Thyroid gland (tissue), 4 donors: ENCODE data around the gene ZNF778. TPM values are rescaled to one million over a fixed set of nuclear protein-coding genes. Genes with fewer than 3 reads are reported as not detected.

Experiments
- DNase-seq, 2 donors: peaks; one replicate each; pipeline ENCODE4 v3.0.0-alpha.2; 2019
- H3K27ac ChIP-seq, 3 donors: fragments of 200-600 bp; sonication (generic); 1 replicate in 2 of 3; 2 replicates in 1 of 3; pipeline ENCODE4 v1.5.1; 2016 to 2019; ENCODE audit warnings: mild to moderate bottlenecking in 1 of 3, moderate library complexity in 1 of 3
- H3K27me3 ChIP-seq: fragments of 200-600 bp; sonication (generic); one replicate; pipeline ENCODE4 v1.5.1; 2019
- H3K36me3 ChIP-seq, 2 donors: fragments of 200-600 bp; sonication (generic); one replicate each; pipeline ENCODE4 v1.5.1; 2016 to 2019
- H3K4me1 ChIP-seq, 2 donors: fragments of 200-600 bp; sonication (generic); one replicate each; pipeline ENCODE4 v1.5.1; 2017 to 2019
- H3K4me3 ChIP-seq, 3 donors: fragments of 200-600 bp; sonication (generic); replicated peaks in 1 of 3; 1 replicate in 2 of 3; 2 replicates in 1 of 3; pipeline ENCODE4 v1.5.1; 2016; ENCODE audit warnings: mild to moderate bottlenecking in 1 of 3
- H3K9me3 ChIP-seq: fragments of 200-600 bp; sonication (generic); one replicate; pipeline ENCODE4 v1.5.1; 2017
- POLR2A ChIP-seq, 2 donors: fragments of 450-650 bp; IDR thresholded peaks; one replicate each; pipeline ENCODE4 v1.6.1; 2017; ENCODE audit warnings: antibody characterized with exemption in 2 of 2, mild to moderate bottlenecking in 2 of 2, moderate library complexity in 1 of 2
- WGBS, 2 donors: methylation state at CpG; one replicate each; pipeline ENCODE4 v1.1.5; 2017; 5-methylcytosine and 5-hydroxymethylcytosine counted together
- intact Hi-C: fragments of 100-400 bp; cut with DNase I; formaldehyde crosslinking; loops from one replicate; pipeline ENCODE4 v1.15.1; 2023
- total RNA-seq, 4 donors: library from RNA; depleted of rRNA; stranded (reverse); fragments of >200 nt; gene quantifications; one replicate each; pipeline ENCODE4 v1.2.3, GENCODE V29; 2016
- TF ChIP-seq, protein P1 (sequence below), 6 experiments: fragments of 200-600 bp in 3 of 6; fragments of 450-650 bp in 3 of 6; sonication (generic) in 3 of 6; IDR thresholded peaks; one replicate each; pipeline ENCODE4 v1.5.1; 2016 to 2019; ENCODE audit warnings: antibody characterized with exemption in 6 of 6, mild to moderate bottlenecking in 2 of 6, inconsistent platforms in 1 of 6, moderate library complexity in 1 of 6

ZNF778 gene
- total RNA-seq, 4 donors from 2014 or later = 17.5 to 36.4 (median 30.9) TPM

DNA sequence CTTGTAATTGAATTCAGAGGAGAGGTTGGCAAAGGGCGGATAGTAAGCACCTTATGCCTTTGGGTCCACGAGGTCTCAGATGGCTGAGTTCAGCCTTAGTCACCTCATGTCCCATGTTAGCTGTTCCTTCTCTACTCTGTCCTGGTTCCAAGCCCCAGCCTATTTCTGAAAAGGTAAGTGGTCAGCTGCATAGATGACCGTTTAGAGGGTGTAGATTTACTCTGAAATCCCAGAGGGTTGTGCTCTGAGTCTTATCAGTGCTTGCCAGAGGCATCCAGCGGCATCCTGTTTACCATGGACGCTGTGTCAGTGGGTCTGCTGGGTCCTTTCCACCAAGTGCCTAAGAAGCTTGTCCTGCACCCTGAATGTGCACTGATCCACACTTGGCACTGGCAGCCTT, 1.9 kb downstream of the ZNF778 start:
- no peak for TF ChIP-seq POLR2A (IDR thresholded peaks at IDR 0.05)
- TF ChIP-seq, protein P1, sequence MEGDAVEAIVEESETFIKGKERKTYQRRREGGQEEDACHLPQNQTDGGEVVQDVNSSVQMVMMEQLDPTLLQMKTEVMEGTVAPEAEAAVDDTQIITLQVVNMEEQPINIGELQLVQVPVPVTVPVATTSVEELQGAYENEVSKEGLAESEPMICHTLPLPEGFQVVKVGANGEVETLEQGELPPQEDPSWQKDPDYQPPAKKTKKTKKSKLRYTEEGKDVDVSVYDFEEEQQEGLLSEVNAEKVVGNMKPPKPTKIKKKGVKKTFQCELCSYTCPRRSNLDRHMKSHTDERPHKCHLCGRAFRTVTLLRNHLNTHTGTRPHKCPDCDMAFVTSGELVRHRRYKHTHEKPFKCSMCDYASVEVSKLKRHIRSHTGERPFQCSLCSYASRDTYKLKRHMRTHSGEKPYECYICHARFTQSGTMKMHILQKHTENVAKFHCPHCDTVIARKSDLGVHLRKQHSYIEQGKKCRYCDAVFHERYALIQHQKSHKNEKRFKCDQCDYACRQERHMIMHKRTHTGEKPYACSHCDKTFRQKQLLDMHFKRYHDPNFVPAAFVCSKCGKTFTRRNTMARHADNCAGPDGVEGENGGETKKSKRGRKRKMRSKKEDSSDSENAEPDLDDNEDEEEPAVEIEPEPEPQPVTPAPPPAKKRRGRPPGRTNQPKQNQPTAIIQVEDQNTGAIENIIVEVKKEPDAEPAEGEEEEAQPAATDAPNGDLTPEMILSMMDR (IDR thresholded peaks at IDR 0.05) = no peak
- peaks cover 11 to 20% of the 10 kb centered on the region in 2 donors for H3K36me3 ChIP-seq
- intact Hi-C loops = loop anchor here (10.0 kb wide), 2 partner anchors 285 to 405 kb away; partner anchors contain the start of gene APRT
- no peak overlapping the region for H3K27ac ChIP-seq
- DNase-seq = no peak
- no peaks in the 10 kb centered on the region for H3K9me3 ChIP-seq
- no peaks in the 10 kb centered on the region for H3K27me3 ChIP-seq
- no peak overlapping the region for H3K4me3 ChIP-seq
- H3K4me1 ChIP-seq = peaks cover 12 to 19% of the 10 kb centered on the region in 2 donors
- WGBS, 2 donors = 65 to 79% methylated on average over 5 of the region's 5 CpGs

DNA sequence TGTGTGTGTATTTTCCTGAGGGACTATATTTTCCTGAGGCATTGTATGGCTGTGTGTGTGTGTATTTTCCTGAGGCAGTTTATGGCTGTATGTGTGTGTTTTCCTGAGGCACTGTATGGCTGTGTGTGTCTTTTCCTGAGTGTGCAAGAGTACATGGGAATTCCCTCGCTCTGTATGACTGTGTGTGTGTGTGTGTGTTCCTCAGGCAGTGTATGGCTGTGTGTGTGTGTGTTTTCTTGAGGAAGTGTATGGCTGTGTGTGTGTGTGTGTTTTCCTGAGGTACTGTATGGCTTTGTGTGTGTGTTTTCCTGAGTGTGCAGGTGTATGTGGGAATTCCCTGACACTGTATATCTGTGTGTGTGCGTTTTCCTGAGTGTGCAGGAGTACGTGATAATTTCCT, 4.1 kb downstream of the ZNF778 start:
- TF ChIP-seq POLR2A (IDR thresholded peaks at IDR 0.05) = no peak
- TF ChIP-seq, protein P1 (IDR thresholded peaks at IDR 0.05) = no peak
- no peaks in the 10 kb centered on the region for H3K27me3 ChIP-seq
- WGBS, 2 donors = 92 to 93% methylated on average over 3 of the region's 3 CpGs
- no peak for DNase-seq
- H3K36me3 ChIP-seq = peaks cover 17 to 32% of the 10 kb centered on the region in 2 donors
- H3K27ac ChIP-seq = no peak overlapping the region
- intact Hi-C loops = no loop called here
- no peak overlapping the region for H3K4me3 ChIP-seq
- no peaks in the 10 kb centered on the region for H3K9me3 ChIP-seq
- H3K4me1 ChIP-seq = peaks cover 3 to 9% of the 10 kb centered on the region in 2 donors

DNA sequence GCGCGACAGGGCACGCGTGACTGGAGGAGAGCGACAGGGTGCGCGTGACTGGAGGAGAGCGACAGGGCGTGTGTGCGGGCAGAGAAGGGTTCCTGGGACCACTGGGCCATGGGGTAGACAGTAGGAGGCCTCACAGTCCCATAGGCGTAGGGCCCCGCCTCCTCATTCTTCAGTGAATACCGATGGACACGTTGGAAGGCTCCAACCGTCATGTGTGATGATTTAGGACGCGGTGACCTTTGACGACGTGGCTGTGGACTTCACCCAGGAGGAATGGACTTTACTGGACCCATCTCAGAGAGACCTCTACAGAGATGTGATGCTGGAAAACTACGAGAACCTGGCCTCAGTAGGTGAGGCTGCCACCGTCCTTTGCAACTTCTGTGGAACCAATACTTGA, 5.4 kb downstream of the ZNF778 start:
- Histone ChIP-seq H3K36me3 (peaks cover 29 to 45% of the 10 kb centered on the region in 2 donors), H3K4me3 (no peak overlapping the region)
- TF ChIP-seq, protein P1 (IDR thresholded peaks at IDR 0.05) = no peak
- TF ChIP-seq POLR2A (IDR thresholded peaks at IDR 0.05) = no peak

DNA sequence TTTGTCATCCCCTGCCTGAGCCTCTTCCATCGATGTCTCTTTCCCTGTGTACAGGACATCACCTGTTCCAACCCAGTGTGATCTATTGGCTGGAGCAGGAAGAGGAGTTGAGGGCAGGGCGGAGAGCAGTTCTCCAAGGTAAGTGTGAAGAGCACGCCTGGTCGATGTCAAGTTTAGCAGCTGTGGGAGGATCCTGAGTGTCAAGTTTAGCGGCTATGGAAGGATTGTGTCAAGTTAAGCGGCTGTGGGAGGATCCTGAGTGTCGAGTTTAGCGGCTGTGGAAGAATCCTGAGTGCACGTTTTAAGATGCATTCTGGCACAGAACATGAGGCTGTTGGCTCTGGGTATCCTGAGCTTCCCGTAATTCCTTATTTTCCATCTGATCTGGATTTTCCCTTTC, 7.2 kb downstream of the ZNF778 start:
- H3K4me1 ChIP-seq = no peaks in the 10 kb centered on the region
- H3K36me3 ChIP-seq = peaks cover 38 to 55% of the 10 kb centered on the region in 2 donors
- intact Hi-C loops = no loop called here
- no peak overlapping the region for H3K27ac ChIP-seq
- no peaks in the 10 kb centered on the region for H3K27me3 ChIP-seq
- DNase-seq = no peak
- no peaks in the 10 kb centered on the region for H3K9me3 ChIP-seq
- TF ChIP-seq, protein P1 (IDR thresholded peaks at IDR 0.05) = no peak
- WGBS, 2 donors = 90 to 94% methylated on average over 9 to 10 of the region's 10 CpGs
- H3K4me3 ChIP-seq = no peak overlapping the region

More for the DNA sequence above, 5.4 kb downstream of the ZNF778 start:
- Histone ChIP-seq H3K27me3 (no peaks in the 10 kb centered on the region), H3K27ac (no peak overlapping the region), H3K9me3 (no peaks in the 10 kb centered on the region), H3K4me1 (peaks cover 0 to 7% of the 10 kb centered on the region in 2 donors)
- DNase-seq = no peak
- WGBS, 2 donors = 95% methylated on average over 21 of the region's 21 CpGs
- intact Hi-C loops = no loop called here

DNA sequence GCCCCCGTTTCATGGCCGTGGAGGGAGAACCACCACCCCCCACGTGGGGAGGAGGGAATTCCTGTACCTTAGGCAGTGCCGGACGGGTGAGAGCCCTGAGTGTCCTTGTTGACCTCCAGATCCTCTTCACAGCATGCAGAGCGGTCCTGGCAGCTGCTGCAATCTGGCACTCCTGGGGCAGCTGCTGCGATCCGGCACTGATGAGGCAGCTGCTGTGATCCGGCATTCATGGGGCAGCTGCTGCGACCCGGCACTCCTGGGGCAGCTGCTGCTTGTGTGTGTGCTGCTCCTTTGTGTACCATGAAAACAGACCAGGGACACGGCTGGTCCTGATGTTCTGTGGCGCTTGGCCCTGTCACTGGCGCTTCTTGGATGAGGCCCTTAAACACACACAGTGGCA, 12.8 kb downstream of the ZNF778 start:
- 88 to 94% methylated on average over 5 to 12 of the region's 14 CpGs for WGBS, 2 donors
- intact Hi-C loops = no loop called here
- no peaks in the 10 kb centered on the region for H3K4me1 ChIP-seq

More for the DNA sequence above, 12.8 kb downstream of the ZNF778 start:
- Histone ChIP-seq H3K27ac (no peak overlapping the region), H3K36me3 (peaks cover 52 to 59% of the 10 kb centered on the region in 2 donors), H3K9me3 (no peaks in the 10 kb centered on the region), H3K27me3 (no peaks in the 10 kb centered on the region), H3K4me3 (no peak overlapping the region)
- no peak for DNase-seq
- TF ChIP-seq POLR2A (IDR thresholded peaks at IDR 0.05) = no peak
- TF ChIP-seq, protein P1 (IDR thresholded peaks at IDR 0.05) = no peak
